HepG2 (cell line): Measurements from ENCODE around the gene C20orf202. TPM values are rescaled to one million over a fixed set of nuclear protein-coding genes. Genes with fewer than 3 reads are reported as not detected.

Source experiments
- ATAC-seq: fragments of 200-7000 bp; cut with Tn5 transposase; 3 replicates; pipeline ENCODE4 v1.9.1; 2020; ENCODE audit warnings: mild to moderate bottlenecking, moderate library complexity
- BruUV-seq: library from RNA; stranded (reverse); fragments of 400-500 nt; replicated peaks from 2 replicates; lab custom pipeline; 2021; lab: Mats Ljungman, UMichigan
- CTCF ChIA-PET: fragments of 300-600 bp; formaldehyde crosslinking; extraction: SDS; loops from one replicate; lab custom pipeline; 2021; ENCODE audit warnings: low total read pairs, inconsistent platforms, low intra/inter-chr PET ratio; lab: Yijun Ruan, JAX
- POLR2A ChIA-PET: fragments of 350-600 bp; sonication (Branson Sonifier 250); formaldehyde crosslinking; loops from one replicate; lab custom pipeline; 2020; ENCODE audit warnings: antibody characterized with exemption, inconsistent platforms; lab: Yijun Ruan, JAX
- DNase-seq: peaks from one replicate; pipeline ENCODE4 v3.0.0-alpha.2; 2015; ENCODE audit warnings: low spot score
- FAIRE-seq: peaks from 3 replicates; lab custom pipeline; 2011; peaks lifted over from hg19 to GRCh38; lab: Jason Lieb, UNC
- H2AFZ ChIP-seq: one replicate; pipeline ENCODE4 v1.6.1; 2011; ENCODE audit warnings: low read length, inconsistent platforms
- H3K27ac ChIP-seq: fragments of 300-600 bp; 3 replicates; pipeline ENCODE4 v1.8.0; 2011; ENCODE audit warnings: mixed run types, mild to moderate bottlenecking, mixed read lengths, low read length, inconsistent platforms; ENCODE audit not compliant: insufficient read depth; ENCODE audit errors: extremely low read length
- H3K27me3 ChIP-seq, 2 experiments: fragments of 200-600 bp in 1 of 2; 2 replicates in 1 of 2; 3 replicates in 1 of 2; pipeline versions ENCODE4 v1.6.0 to v1.8.0; 2011; ENCODE audit warnings: low read length in 2 of 2, mild to moderate bottlenecking in 2 of 2, moderate library complexity in 2 of 2, inconsistent platforms in 1 of 2; ENCODE audit not compliant: insufficient read depth in 2 of 2, control insufficient read depth in 1 of 2
- H3K36me3 ChIP-seq, 2 experiments: fragments of 200-600 bp in 1 of 2; replicated peaks in 1 of 2; 2 replicates in 1 of 2; 3 replicates in 1 of 2; pipeline versions ENCODE4 v1.5.1 to v1.8.0; 2011; ENCODE audit warnings: low read length in 2 of 2, inconsistent platforms in 1 of 2; ENCODE audit not compliant: insufficient read depth in 2 of 2, control insufficient read depth in 1 of 2
- H3K4me1 ChIP-seq: 2 replicates; pipeline ENCODE4 v1.5.1; 2012; ENCODE audit warnings: low read length, inconsistent platforms; ENCODE audit not compliant: insufficient read depth
- H3K4me2 ChIP-seq: 2 replicates; pipeline ENCODE4 v1.6.0; 2011; ENCODE audit warnings: low read depth, low read length, inconsistent platforms
- H3K4me3 ChIP-seq, 3 experiments: fragments of 200-600 bp in 1 of 3; sonication (generic), shearing (Covaris generic) in 1 of 3; replicated peaks in 1 of 3; 2 replicates each; pipeline ENCODE4 v1.5.1; 2011 to 2016; ENCODE audit warnings: low read length in 3 of 3, inconsistent platforms in 2 of 3, low read depth in 2 of 3, mild to moderate bottlenecking in 2 of 3, control low read depth in 1 of 3, mixed read lengths in 1 of 3; ENCODE audit not compliant: insufficient read depth in 1 of 3
- H3K79me2 ChIP-seq: one replicate; pipeline ENCODE4 v1.6.1; 2011; ENCODE audit warnings: low read length, inconsistent platforms; ENCODE audit not compliant: insufficient read depth
- H3K9ac ChIP-seq: 2 replicates; pipeline ENCODE4 v1.6.0; 2011; ENCODE audit warnings: mild to moderate bottlenecking, low read depth, low read length, inconsistent platforms; ENCODE audit not compliant: insufficient read depth
- H3K9me3 ChIP-seq: 2 replicates; pipeline ENCODE4 v1.5.1; 2012; ENCODE audit warnings: mild to moderate bottlenecking, low read length
- H4K20me1 ChIP-seq: 2 replicates; pipeline ENCODE4 v1.6.0; 2011; ENCODE audit warnings: inconsistent platforms, mild to moderate bottlenecking, low read length, moderate library complexity; ENCODE audit not compliant: insufficient read depth
- MTF2 ChIP-seq: sonication (generic); formaldehyde crosslinking; IDR thresholded peaks from 2 replicates; pipeline ENCODE4 v1.5.0; 2020; ENCODE audit warnings: missing genetic modification reagents, borderline replicate concordance
- NR2C2 ChIP-seq: sonication (generic); formaldehyde crosslinking; IDR thresholded peaks from 2 replicates; pipeline ENCODE4 v1.4.0; 2020; ENCODE audit warnings: missing genetic modification reagents, mild to moderate bottlenecking, moderate library complexity, borderline replicate concordance
- NRL ChIP-seq: sonication (generic); formaldehyde crosslinking; IDR thresholded peaks from 2 replicates; pipeline ENCODE4 v1.5.0; 2020; ENCODE audit warnings: missing genetic modification reagents, mild to moderate bottlenecking, moderate library complexity, borderline replicate concordance
- RBM22 ChIP-seq: fragments of 200-400 bp; formaldehyde crosslinking; optimal IDR thresholded peaks from 2 replicates; pipeline ENCODE3; 2017; ENCODE audit warnings: mild to moderate bottlenecking, low read length, moderate library complexity
- SMC3 ChIP-seq: IDR thresholded peaks from 2 replicates; pipeline ENCODE4 v1.6.1; 2011; ENCODE audit warnings: low read length, improper control_type of control experiment
- SNAPC2 ChIP-seq: sonication (generic); formaldehyde crosslinking; IDR thresholded peaks from 2 replicates; pipeline ENCODE4 v1.8.1; 2022; ENCODE audit warnings: mild to moderate bottlenecking, missing genetic modification reagents
- SP5 ChIP-seq: IDR thresholded peaks from 2 replicates; pipeline ENCODE4 v1.6.1; 2016; ENCODE audit warnings: low read depth, borderline replicate concordance
- YEATS2 ChIP-seq: sonication (generic); formaldehyde crosslinking; IDR thresholded peaks from 2 replicates; pipeline ENCODE4 v1.4.0; 2020; ENCODE audit warnings: missing genetic modification reagents, borderline replicate concordance
- ZNF121 ChIP-seq: sonication (generic); formaldehyde crosslinking; IDR thresholded peaks from 2 replicates; pipeline ENCODE4 v1.5.0; 2020; ENCODE audit warnings: mild to moderate bottlenecking, missing genetic modification reagents
- WGBS: methylation state at CpG from one replicate; pipeline ENCODE4 v1.1.6; 2017; ENCODE audit warnings: low lambda C conversion rate; 5-methylcytosine and 5-hydroxymethylcytosine counted together
- in situ Hi-C: cut with HindIII; loops from 2 replicates; pipeline ENCODE4 v1.10.0; 2017; ENCODE audit warnings: low pct_unique_long_range_greater_than_20kb; ENCODE audit not compliant: extremely low pct_ligation_motif_present
- intact Hi-C: fragments of 100-400 bp; cut with micrococcal nuclease; formaldehyde crosslinking; loops from one replicate; pipeline ENCODE4 v1.10.0; 2022; ENCODE audit not compliant: unreplicated experiment
- polyA plus RNA-seq, 8 experiments: library from polyadenylated mRNA; depleted of rRNA in 3 of 8; stranded (reverse) in 7 of 8; unstranded in 1 of 8; fragments of >200 nt; fragmentation: Illumina TruSeq in 4 of 8; extraction: Trizol in 4 of 8; gene quantifications; 2 replicates each; pipeline versions ENCODE4 v1.2.1 to v1.2.3, GENCODE V29; 2011 to 2016; ENCODE audit warnings: low read depth in 4 of 8, missing spikeins in 1 of 8, mixed read lengths in 1 of 8; ENCODE audit not compliant: insufficient read depth in 1 of 8
- total RNA-seq, 5 experiments: library from RNA; depleted of rRNA; stranded (reverse); fragments of >200 nt; fragmentation: Illumina TruSeq; extraction: Trizol; gene quantifications; 2 replicates each; pipeline ENCODE4 v1.2.3, GENCODE V29; 2016; ENCODE audit warnings: low read depth in 1 of 5
- TF ChIP-seq, protein P1 (sequence below): sonication (generic); formaldehyde crosslinking; conservative IDR thresholded peaks from 2 replicates; pipeline ENCODE4 v1.8.1; 2023; ENCODE audit warnings: missing genetic modification reagents

Gene C20orf202
- total and polyA plus RNA-seq, 2 of the 13 experiments (the other 11 are each of a cell fraction or from before 2014, with no cell fraction given): 0.20 to 1.2 TPM

DNA sequence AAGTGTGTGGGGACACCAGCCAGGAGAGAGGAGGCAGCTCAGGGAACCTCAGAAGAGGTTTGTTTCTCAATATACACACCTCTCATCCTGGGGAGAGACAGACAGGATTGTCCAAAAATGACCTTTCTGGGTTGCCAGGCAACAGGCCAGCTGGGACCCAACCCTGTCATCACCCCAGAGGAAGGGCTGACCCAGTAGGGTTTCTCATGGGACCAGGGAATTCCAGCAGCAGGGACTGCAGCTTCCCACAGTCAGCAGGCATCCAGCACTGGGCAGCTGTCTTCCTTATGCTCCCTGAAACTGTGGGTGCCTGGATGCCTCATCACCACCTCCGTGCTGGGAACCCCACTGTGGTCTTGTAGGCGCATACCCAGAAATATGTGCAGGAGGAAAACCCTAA lies 1.3 kb downstream of the C20orf202 start:
- no peaks in the 10 kb centered on the region for H3K4me1 ChIP-seq
- no peak overlapping the region for H3K4me3 ChIP-seq
- H3K36me3 ChIP-seq: no peaks in the 10 kb centered on the region
- in situ Hi-C loops: no loop called here
- no peak for FAIRE-seq
- no peak overlapping the region for H3K27ac ChIP-seq
- CTCF ChIA-PET: no interaction called here
- TF ChIP-seq RBM22 (no peak), SP5 (CRISPR knock-in tag) (no peak), YEATS2 (no peak), NRL (CRISPR knock-in tag) (0 out of 2 replicates have a peak, but pooled peaks have one; percentile 28), MTF2 (CRISPR knock-in tag) (no peak), SMC3 (no peak), SNAPC2 (no peak)
- TF ChIP-seq, protein P1, sequence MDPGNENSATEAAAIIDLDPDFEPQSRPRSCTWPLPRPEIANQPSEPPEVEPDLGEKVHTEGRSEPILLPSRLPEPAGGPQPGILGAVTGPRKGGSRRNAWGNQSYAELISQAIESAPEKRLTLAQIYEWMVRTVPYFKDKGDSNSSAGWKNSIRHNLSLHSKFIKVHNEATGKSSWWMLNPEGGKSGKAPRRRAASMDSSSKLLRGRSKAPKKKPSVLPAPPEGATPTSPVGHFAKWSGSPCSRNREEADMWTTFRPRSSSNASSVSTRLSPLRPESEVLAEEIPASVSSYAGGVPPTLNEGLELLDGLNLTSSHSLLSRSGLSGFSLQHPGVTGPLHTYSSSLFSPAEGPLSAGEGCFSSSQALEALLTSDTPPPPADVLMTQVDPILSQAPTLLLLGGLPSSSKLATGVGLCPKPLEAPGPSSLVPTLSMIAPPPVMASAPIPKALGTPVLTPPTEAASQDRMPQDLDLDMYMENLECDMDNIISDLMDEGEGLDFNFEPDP: 0 out of 2 replicates have a peak, but pooled peaks have one; percentile 44
- TF ChIP-seq, all 625 proteins: peak for 2
- 40% methylated on average over 2 of the region's 2 CpGs for whole genome bisulfite sequencing
- ATAC-seq: no peak
- intact Hi-C loops: no loop called here
- no TSS peak for BruUV-seq
- DNase-seq: no peak
- H3K4me2 ChIP-seq: no peak overlapping the region
- no peak overlapping the region for H2AFZ ChIP-seq
- H3K27me3 ChIP-seq: peaks cover 1 to 31% of the 10 kb centered on the region in 2 experiments; a peak in 3 of 5 replicates
- POLR2A ChIA-PET: no interaction called here
- H3K9ac ChIP-seq: no peak overlapping the region
- H3K79me2 ChIP-seq: no peaks in the 10 kb centered on the region
- no peaks in the 10 kb centered on the region for H4K20me1 ChIP-seq
- H3K9me3 ChIP-seq: no peaks in the 10 kb centered on the region

DNA sequence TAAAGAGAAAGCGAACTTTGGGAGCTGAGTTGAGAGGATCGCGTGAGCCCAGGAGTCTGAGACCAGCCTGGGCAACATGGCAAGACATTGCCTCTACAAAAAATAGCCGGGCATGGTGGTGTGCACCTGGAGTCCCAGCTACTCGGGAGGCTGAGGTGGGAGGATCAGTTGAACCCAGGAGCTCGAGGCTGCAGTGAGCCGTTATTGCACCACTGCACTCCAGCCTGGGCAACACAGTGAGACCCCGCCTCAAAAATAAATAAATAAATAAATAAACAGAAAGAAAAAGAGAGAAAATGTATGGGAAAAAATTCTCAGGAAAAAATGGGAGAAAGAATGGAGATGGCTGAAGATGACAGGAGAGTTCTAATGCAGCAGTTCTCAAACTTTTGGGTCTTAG lies 2.5 kb downstream of the C20orf202 start:
- intact Hi-C loops: no loop called here
- Histone ChIP-seq H3K4me3 (no peak overlapping the region), H3K27me3 (peaks cover 1 to 36% of the 10 kb centered on the region in 2 experiments; a peak in 3 of 5 replicates), H4K20me1 (no peaks in the 10 kb centered on the region), H3K36me3 (no peaks in the 10 kb centered on the region), H3K9me3 (no peaks in the 10 kb centered on the region), H3K4me2 (no peak overlapping the region), H3K27ac (no peak overlapping the region), H3K79me2 (no peaks in the 10 kb centered on the region), H2AFZ (no peak overlapping the region), H3K4me1 (no peaks in the 10 kb centered on the region), H3K9ac (no peak overlapping the region)
- ChIA-PET CTCF (no interaction called here), POLR2A (no interaction called here)
- no peak for ATAC-seq
- TF ChIP-seq NR2C2 (no peak), ZNF121 (0 out of 2 replicates have a peak, but pooled peaks have one; percentile 28)
- WGBS: 43% methylated on average over 8 of the region's 8 CpGs
- BruUV-seq: no TSS peak
- DNase-seq: no peak
- no peak for FAIRE-seq
- in situ Hi-C loops: no loop called here
